SU-DHL-6 (cell line): Measurements from ENCODE around the gene CYP2D6.

Experiments used
- CTCF ChIP-seq: fragments of 200-600 bp; sonication (generic); IDR thresholded peaks from one replicate; pipeline ENCODE4 v1.5.1; 2017; ENCODE audit warnings: antibody characterized with exemption, mild to moderate bottlenecking, low read length, moderate library complexity; ENCODE audit not compliant: insufficient read depth, poor library complexity, severe bottlenecking
- EZH2phosphoT487 ChIP-seq: fragments of 200-600 bp; sonication (generic), shearing (Covaris generic); conservative IDR thresholded peaks from 2 replicates; pipeline ENCODE4 v1.6.1; 2018; ENCODE audit warnings: mild to moderate bottlenecking, antibody characterized with exemption, low read length, moderate library complexity, mixed read lengths

- TF ChIP-seq CTCF (no peak), EZH2phosphoT487 (no peak)
Observed at GRCh38 chr22:42111798-42112197, 18.8 kb downstream of the CYP2D6 start.
